HCT116 (cell line): ENCODE measurements around the gene HDHD3.

Experiments
- ATF3 ChIP-seq: IDR thresholded peaks from 2 replicates; pipeline ENCODE4 v1.6.1; 2012
- CTCF ChIP-seq, 3 experiments: fragments of 200-600 bp in 1 of 3; sonication (generic) in 1 of 3; IDR thresholded peaks in 2 of 3; conservative IDR thresholded peaks in 1 of 3; 2 replicates each; pipeline ENCODE4 v1.5.1; 2012 to 2017; ENCODE audit warnings: low read depth in 2 of 3, low read length in 2 of 3, antibody characterized with exemption in 1 of 3, borderline replicate concordance in 1 of 3, control low read depth in 1 of 3, mild to moderate bottlenecking in 1 of 3, mixed read lengths in 1 of 3, mixed run types in 1 of 3, moderate library complexity in 1 of 3; ENCODE audit not compliant: insufficient read depth in 1 of 3
- EZH2 ChIP-seq: fragments of 200-600 bp; sonication (generic); IDR thresholded peaks from 2 replicates; pipeline ENCODE4 v1.6.1; 2017; ENCODE audit warnings: antibody characterized with exemption, mixed run types
- EZH2phosphoT487 ChIP-seq: fragments of 200-600 bp; IDR thresholded peaks from 2 replicates; pipeline ENCODE4 v1.6.1; 2018; ENCODE audit warnings: antibody characterized with exemption, borderline replicate concordance
- POLR2AphosphoS5 ChIP-seq: IDR thresholded peaks from 2 replicates; pipeline ENCODE4 v1.6.1; 2011; ENCODE audit warnings: mild to moderate bottlenecking, low read depth, low read length, moderate library complexity
- RAD21 ChIP-seq: IDR thresholded peaks from 2 replicates; pipeline ENCODE4 v1.6.1; 2012; ENCODE audit warnings: low read depth, mild to moderate bottlenecking
- YY1 ChIP-seq: IDR thresholded peaks from 2 replicates; pipeline ENCODE4 v1.6.1; 2011; ENCODE audit warnings: low read length, low read depth, moderate library complexity, mild to moderate bottlenecking; ENCODE audit not compliant: insufficient replicate concordance; ENCODE audit errors: extremely low read depth
- ZBTB33 ChIP-seq: IDR thresholded peaks from 2 replicates; pipeline ENCODE4 v1.6.1; 2011; ENCODE audit warnings: mild to moderate bottlenecking, low read length, moderate library complexity; ENCODE audit not compliant: insufficient replicate concordance; ENCODE audit errors: extremely low read depth
- ZNF274 ChIP-seq: fragments of 200-500 bp; sonication (Bioruptor generic); IDR thresholded peaks from 2 replicates; pipeline ENCODE4 v1.6.1; 2014; ENCODE audit warnings: mild to moderate bottlenecking, low read depth, low read length, inconsistent platforms

- TF ChIP-seq RAD21 = no peak
- no peak for TF ChIP-seq ATF3
- no peak for TF ChIP-seq ZBTB33
- no peak for TF ChIP-seq YY1
- TF ChIP-seq EZH2phosphoT487 = no peak
- no peak for TF ChIP-seq EZH2
- TF ChIP-seq CTCF (IDR thresholded peaks at IDR 0.05 in 2 of 3, conservative IDR thresholded peaks at IDR 0.05 in 1 of 3; ENCODE audit: borderline replicate concordance in 1 of 3, insufficient read depth in 1 of 3, low read depth in 2 of 3, low read length in 2 of 3) = no peak
- no peak for TF ChIP-seq POLR2AphosphoS5
- no peak for TF ChIP-seq ZNF274
Observed at GRCh38 chr9:113387560-113388230, 10.9 kb upstream of the HDHD3 start.
